ENCODE data around the gene MSL2.
"Not testable (repeated sequence)": the region's sequence is repeated elsewhere in the genome, so short reads cannot be mapped to it uniquely, and the experiment has no call there.

Gene MSL2

GRCh38 chr3:136196401-136197158, 445 bp upstream of the MSL2 start:
- H3K4me3 ChIP-seq (replicated peaks; ENCODE audit: low read depth, low read length): peak overlapping the region; percentile 99
- DNase-seq (ENCODE audit: low read depth): peak; percentile 100
- TF ChIP-seq, protein P1, sequence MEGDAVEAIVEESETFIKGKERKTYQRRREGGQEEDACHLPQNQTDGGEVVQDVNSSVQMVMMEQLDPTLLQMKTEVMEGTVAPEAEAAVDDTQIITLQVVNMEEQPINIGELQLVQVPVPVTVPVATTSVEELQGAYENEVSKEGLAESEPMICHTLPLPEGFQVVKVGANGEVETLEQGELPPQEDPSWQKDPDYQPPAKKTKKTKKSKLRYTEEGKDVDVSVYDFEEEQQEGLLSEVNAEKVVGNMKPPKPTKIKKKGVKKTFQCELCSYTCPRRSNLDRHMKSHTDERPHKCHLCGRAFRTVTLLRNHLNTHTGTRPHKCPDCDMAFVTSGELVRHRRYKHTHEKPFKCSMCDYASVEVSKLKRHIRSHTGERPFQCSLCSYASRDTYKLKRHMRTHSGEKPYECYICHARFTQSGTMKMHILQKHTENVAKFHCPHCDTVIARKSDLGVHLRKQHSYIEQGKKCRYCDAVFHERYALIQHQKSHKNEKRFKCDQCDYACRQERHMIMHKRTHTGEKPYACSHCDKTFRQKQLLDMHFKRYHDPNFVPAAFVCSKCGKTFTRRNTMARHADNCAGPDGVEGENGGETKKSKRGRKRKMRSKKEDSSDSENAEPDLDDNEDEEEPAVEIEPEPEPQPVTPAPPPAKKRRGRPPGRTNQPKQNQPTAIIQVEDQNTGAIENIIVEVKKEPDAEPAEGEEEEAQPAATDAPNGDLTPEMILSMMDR (IDR thresholded peaks at IDR 0.05; ENCODE audit: low read length, missing control alignments): no peak

DNA sequence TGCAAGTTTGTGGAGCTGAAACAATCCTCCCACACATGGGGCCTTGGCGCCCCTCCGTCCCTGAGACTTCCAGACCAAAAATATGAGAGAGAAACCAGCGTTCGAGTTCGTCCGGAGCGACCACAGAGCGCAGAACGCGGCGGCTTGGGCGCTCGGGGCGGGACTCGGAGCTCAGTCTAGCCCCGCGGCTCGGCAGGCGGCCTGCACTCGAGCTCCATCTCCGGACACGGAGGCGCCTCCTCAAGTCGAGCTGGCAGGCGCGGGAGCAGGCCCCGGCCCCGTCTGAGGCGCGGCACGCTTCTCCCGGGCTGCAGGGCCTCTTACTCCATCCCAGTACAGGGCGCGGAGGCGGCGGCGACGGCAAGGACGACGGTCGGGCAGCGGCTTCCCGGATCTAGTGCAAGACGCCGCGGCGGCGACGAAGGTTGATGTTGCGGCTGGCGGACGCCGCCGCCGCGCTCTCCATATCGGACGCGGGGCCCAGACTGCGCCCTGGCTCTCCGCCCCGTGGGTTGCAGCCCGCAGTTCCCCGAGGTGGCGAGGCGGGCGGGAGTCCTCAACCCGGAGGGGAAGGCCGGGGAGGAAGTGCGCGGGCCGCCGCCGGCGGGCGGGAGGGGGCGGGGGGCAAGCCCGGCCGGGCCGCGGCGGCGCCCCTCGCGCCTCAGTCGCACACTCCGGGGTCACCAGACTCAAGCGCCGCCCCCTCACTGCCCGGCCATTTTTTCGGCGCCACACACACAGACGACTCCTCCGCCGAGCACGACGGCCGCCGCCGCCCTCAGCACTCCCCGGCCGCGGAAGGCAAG, 674 bp downstream of the MSL2 start:
- TF ChIP-seq, protein P1 (IDR thresholded peaks at IDR 0.05; ENCODE audit: low read length, missing control alignments): no peak
- H3K4me3 ChIP-seq (replicated peaks; ENCODE audit: low read depth, low read length): peak overlapping the region; percentile 99
- peak; percentile 74 for DNase-seq (ENCODE audit: low read depth)

DNA sequence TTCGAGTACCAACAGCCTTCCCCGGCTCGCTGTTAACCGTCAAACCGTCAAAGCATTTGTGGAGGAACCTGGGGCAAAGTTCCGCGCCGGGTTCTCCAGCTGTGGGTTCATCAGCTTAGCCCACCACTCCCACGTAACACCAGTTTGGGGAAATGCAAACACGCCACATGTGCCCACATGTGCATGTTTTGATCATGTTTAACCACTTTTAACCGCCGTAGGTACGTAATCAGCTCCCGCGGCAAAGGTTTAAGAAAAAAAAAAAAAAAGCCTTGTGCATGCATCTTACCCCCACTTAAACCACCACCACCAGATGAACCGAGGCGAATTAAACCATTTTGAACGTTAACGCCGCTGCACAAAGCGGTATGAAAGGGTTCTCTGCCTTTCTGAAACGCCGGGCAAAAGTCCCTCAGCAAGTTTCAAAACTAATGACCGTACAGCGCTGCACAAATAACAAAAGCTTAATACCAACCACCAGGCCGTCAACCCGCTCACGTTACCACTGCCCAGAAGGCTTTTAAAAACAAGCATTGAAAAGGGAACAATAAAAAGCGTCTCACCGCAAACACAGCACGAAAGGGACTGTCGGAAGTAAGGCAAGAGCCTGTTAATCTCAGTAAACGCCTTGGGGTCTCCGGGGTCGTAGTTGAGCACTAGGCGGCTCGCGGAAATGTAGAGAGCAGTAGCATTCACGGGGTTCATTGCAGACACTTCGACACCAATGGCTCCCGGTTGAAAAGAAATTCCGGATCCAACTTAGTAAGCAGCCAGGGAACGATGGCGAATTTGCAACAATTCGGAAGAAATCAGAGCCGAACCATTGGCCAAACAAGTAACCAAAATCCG, 1.5 kb downstream of the MSL2 start:
- H3K4me3 ChIP-seq (replicated peaks; ENCODE audit: low read depth, low read length): peak overlapping the region; percentile 99
- TF ChIP-seq, protein P1 (IDR thresholded peaks at IDR 0.05; ENCODE audit: low read length, missing control alignments): no peak
- no peak for DNase-seq (ENCODE audit: low read depth)

DNA sequence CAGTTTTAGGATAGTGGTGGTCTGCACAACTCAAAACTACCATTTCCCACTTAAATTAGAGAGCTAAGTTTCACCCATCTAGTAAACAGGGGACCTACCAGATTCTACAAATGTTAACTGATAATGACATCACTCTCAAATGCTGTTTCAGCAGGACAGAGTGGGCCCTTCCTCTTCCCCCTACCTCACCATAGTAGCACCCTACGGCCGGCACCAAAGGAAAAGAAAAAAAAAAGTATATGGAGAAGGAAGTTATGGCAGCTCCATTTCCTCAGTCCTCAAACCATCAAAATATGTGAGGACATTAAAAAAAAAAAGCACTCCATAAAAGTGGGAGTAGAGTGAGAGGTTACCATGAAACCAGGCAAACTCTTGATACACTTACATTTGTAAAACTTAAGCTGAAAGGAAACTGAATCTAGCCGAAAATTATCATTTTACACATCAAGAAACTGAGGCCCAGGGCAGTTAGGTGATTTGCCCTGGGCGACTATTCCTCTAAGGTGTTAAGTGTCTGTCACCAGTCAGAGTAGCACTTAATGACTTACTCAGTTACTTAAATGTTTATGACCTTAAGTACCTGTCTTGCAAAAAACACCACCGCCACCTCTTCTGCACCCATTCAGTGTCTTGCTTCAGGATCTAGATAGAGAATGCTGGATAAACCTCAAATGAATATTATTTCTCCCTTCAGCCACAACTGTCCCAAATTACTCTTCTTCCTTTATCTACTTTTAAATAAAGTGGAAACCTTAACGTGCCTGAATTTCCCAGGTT, 2.7 kb downstream of the MSL2 start:
- TF ChIP-seq, protein P1 (IDR thresholded peaks at IDR 0.05; ENCODE audit: low read length, missing control alignments): no peak
- H3K4me3 ChIP-seq (replicated peaks; ENCODE audit: low read depth, low read length): peak overlapping the region; percentile 99
- no peak for DNase-seq (ENCODE audit: low read depth)

GRCh38 chr3:136192831-136193230, 3.3 kb downstream of the MSL2 start:
- H3K4me3 ChIP-seq (replicated peaks; ENCODE audit: low read depth, low read length): peak overlapping the region; percentile 99
- TF ChIP-seq, protein P1 (IDR thresholded peaks at IDR 0.05; ENCODE audit: low read length, missing control alignments): no peak
- no peak for DNase-seq (ENCODE audit: low read depth)

DNA sequence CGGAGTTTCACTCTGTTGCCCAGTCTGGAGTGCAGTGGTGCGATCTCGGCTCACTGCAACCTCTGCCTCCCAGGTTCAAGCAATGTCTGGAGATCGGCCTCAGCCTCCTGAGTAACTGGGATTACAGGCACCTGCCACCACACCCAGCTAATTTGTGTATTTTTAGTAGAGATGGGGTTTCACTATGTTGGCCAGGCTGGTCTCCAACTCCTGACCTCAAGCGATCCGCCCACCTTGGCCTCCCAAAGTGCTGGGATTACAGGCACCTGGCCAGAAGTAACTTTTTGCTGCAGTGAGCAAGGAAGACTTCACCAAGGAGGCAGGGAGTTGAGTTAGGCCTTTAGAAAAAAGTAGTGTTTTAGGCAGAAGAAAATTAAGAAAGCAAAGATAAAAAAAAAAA, 3.9 kb downstream of the MSL2 start:
- peak overlapping the region; percentile 99 for H3K4me3 ChIP-seq (replicated peaks; ENCODE audit: low read depth, low read length)
- DNase-seq (ENCODE audit: low read depth): not testable (repeated sequence)

All from fibroblast of pulmonary artery (primary cell).